H1 (cell line): ENCODE data around the gene UBAC1. TPM values are rescaled to one million over a fixed set of nuclear protein-coding genes. Genes with fewer than 3 reads are reported as not detected.
A peak's percentile ranks its signal among the peaks of the same experiment; 100 is the strongest.

ENCODE experiments used
- CTCF ChIA-PET: fragments of 300-600 bp; sonication (Branson Sonifier 250); formaldehyde crosslinking; loops from one replicate; lab custom pipeline; 2021; ENCODE audit not compliant: partially characterized antibody; lab: Charles Lee
- POLR2A ChIA-PET: fragments of 300-600 bp; sonication (Branson Sonifier 250); formaldehyde crosslinking; loops from one replicate; lab custom pipeline; 2021; ENCODE audit warnings: inconsistent platforms; ENCODE audit not compliant: partially characterized antibody; lab: Charles Lee
- DNase-seq, 2 experiments: peaks; one replicate each; pipeline versions ENCODE4 v3.0.0 to v3.0.0-alpha.2; 2010 to 2022; ENCODE audit warnings: low spot score in 2 of 2, low read depth in 1 of 2, mixed read lengths in 1 of 2
- FAIRE-seq: peaks from 2 replicates; lab custom pipeline; 2011; peaks lifted over from hg19 to GRCh38; lab: Jason Lieb, UNC
- H2AFZ ChIP-seq: 2 replicates; pipeline ENCODE4 v1.8.1; 2012; ENCODE audit warnings: low read length, inconsistent platforms
- H2AK5ac ChIP-seq: 2 replicates; pipeline ENCODE4 v1.6.1; 2013; ENCODE audit warnings: low read depth, low read length
- H2BK120ac ChIP-seq: replicated peaks from 2 replicates; pipeline ENCODE3; 2013; ENCODE audit warnings: low read depth, low read length, inconsistent platforms
- H2BK12ac ChIP-seq: 2 replicates; pipeline ENCODE4 v1.6.1; 2013; ENCODE audit warnings: low read depth, low read length
- H2BK15ac ChIP-seq: 2 replicates; pipeline ENCODE4 v1.6.1; 2013; ENCODE audit warnings: low read length
- H2BK20ac ChIP-seq: 2 replicates; pipeline ENCODE4 v1.6.1; 2013; ENCODE audit warnings: low read length
- H2BK5ac ChIP-seq: 2 replicates; pipeline ENCODE4 v1.6.1; 2013; ENCODE audit warnings: low read depth, low read length
- H3K14ac ChIP-seq: 2 replicates; pipeline ENCODE4 v1.6.1; 2013; ENCODE audit warnings: inconsistent platforms; ENCODE audit not compliant: insufficient read length
- H3K18ac ChIP-seq: 2 replicates; pipeline ENCODE4 v1.6.1; 2013; ENCODE audit warnings: low read length; ENCODE audit errors: extremely low read depth
- H3K23ac ChIP-seq: 2 replicates; pipeline ENCODE4 v1.6.1; 2013; ENCODE audit warnings: inconsistent platforms; ENCODE audit not compliant: insufficient read length
- H3K23me2 ChIP-seq: 2 replicates; pipeline ENCODE4 v1.6.1; 2013; ENCODE audit warnings: low read depth, low read length
- H3K27ac ChIP-seq: 2 replicates; pipeline ENCODE4 v1.6.1; 2011; ENCODE audit warnings: low read depth, low read length, inconsistent platforms
- H3K27me3 ChIP-seq, 4 experiments: replicated peaks in 1 of 4; 1 replicate in 1 of 4; 2 replicates in 3 of 4; pipeline versions ENCODE4 v1.6.1 to v1.8.1; 2011 to 2013; ENCODE audit warnings: low read length in 3 of 4, mild to moderate bottlenecking in 3 of 4, inconsistent platforms in 2 of 4, mixed read lengths in 2 of 4, moderate library complexity in 1 of 4; ENCODE audit not compliant: control insufficient read depth in 3 of 4, insufficient read depth in 3 of 4; ENCODE audit errors: extremely low read depth in 1 of 4
- H3K36me3 ChIP-seq, 4 experiments: 2 replicates each; pipeline versions ENCODE4 v1.6.1 to v1.8.1; 2011 to 2013; ENCODE audit warnings: mild to moderate bottlenecking in 4 of 4, low read length in 3 of 4, moderate library complexity in 2 of 4, control low read depth in 1 of 4, inconsistent platforms in 1 of 4; ENCODE audit not compliant: insufficient read depth in 4 of 4, control insufficient read depth in 2 of 4
- H3K4ac ChIP-seq: replicated peaks from 2 replicates; pipeline ENCODE3; 2013; ENCODE audit warnings: low read length, low read depth, mixed read lengths, inconsistent platforms; ENCODE audit not compliant: insufficient read length
- H3K4me1 ChIP-seq, 4 experiments: replicated peaks in 1 of 4; 1 replicate in 1 of 4; 2 replicates in 3 of 4; pipeline versions ENCODE4 v1.6.1 to v1.8.1; 2011 to 2013; ENCODE audit warnings: low read length in 3 of 4, inconsistent platforms in 2 of 4, mixed read lengths in 1 of 4; ENCODE audit not compliant: insufficient read depth in 4 of 4, control insufficient read depth in 3 of 4
- H3K4me2 ChIP-seq, 2 experiments: 2 replicates each; pipeline versions ENCODE4 v1.6.1 to v1.8.1; 2011 to 2013; ENCODE audit warnings: low read depth in 2 of 2, low read length in 2 of 2, control low read depth in 1 of 2, inconsistent platforms in 1 of 2, mild to moderate bottlenecking in 1 of 2; ENCODE audit not compliant: insufficient read depth in 1 of 2
- H3K4me3 ChIP-seq, 4 experiments: fragments of 200-600, 300-600 bp in 1 of 4; sonication (generic), shearing (Covaris generic), sonication (Bioruptor Twin) in 1 of 4; 2 replicates each; pipeline versions ENCODE4 v1.5.1 to v1.8.1; 2011 to 2016; ENCODE audit warnings: low read length in 4 of 4, low read depth in 3 of 4, control low read depth in 2 of 4, inconsistent platforms in 2 of 4, mild to moderate bottlenecking in 2 of 4, mixed read lengths in 1 of 4, moderate library complexity in 1 of 4; ENCODE audit not compliant: insufficient read depth in 2 of 4; ENCODE audit errors: extremely low read depth in 1 of 4
- H3K56ac ChIP-seq: replicated peaks from 2 replicates; pipeline ENCODE3; 2013; ENCODE audit warnings: low read depth, mild to moderate bottlenecking, mixed read lengths, low read length, inconsistent platforms; ENCODE audit not compliant: insufficient read length
- H3K79me1 ChIP-seq: 2 replicates; pipeline ENCODE4 v1.6.1; 2013; ENCODE audit warnings: low read depth, low read length, control low read depth
- H3K79me2 ChIP-seq, 2 experiments: 2 replicates each; pipeline versions ENCODE4 v1.6.1 to v1.8.1; 2012 to 2013; ENCODE audit warnings: low read length in 2 of 2, mild to moderate bottlenecking in 2 of 2, inconsistent platforms in 1 of 2; ENCODE audit not compliant: insufficient read depth in 2 of 2, control insufficient read depth in 1 of 2
- H3K9ac ChIP-seq, 4 experiments: replicated peaks in 1 of 4; 1 replicate in 1 of 4; 2 replicates in 3 of 4; pipeline versions ENCODE4 v1.6.1 to v1.8.1; 2011 to 2013; ENCODE audit warnings: low read depth in 3 of 4, low read length in 3 of 4, control low read depth in 2 of 4, mild to moderate bottlenecking in 2 of 4, moderate library complexity in 2 of 4, inconsistent platforms in 1 of 4; ENCODE audit errors: extremely low read depth in 1 of 4
- H3K9me3 ChIP-seq, 2 experiments: 2 replicates each; pipeline versions ENCODE4 v1.6.1 to v1.8.1; 2012 to 2013; ENCODE audit warnings: mild to moderate bottlenecking in 2 of 2, moderate library complexity in 2 of 2, control low read depth in 1 of 2, inconsistent platforms in 1 of 2, low read depth in 1 of 2, low read length in 1 of 2, mixed read lengths in 1 of 2; ENCODE audit not compliant: insufficient read depth in 2 of 2
- H4K20me1 ChIP-seq, 2 experiments: replicated peaks in 1 of 2; 2 replicates each; pipeline versions ENCODE3 to v1.8.1; 2011 to 2013; ENCODE audit warnings: inconsistent platforms in 2 of 2, low read length in 2 of 2, mild to moderate bottlenecking in 1 of 2; ENCODE audit not compliant: insufficient read depth in 2 of 2, control insufficient read depth in 1 of 2
- H4K5ac ChIP-seq: 2 replicates; pipeline ENCODE4 v1.6.1; 2013; ENCODE audit warnings: low read length, low read depth, mixed read lengths, inconsistent platforms; ENCODE audit not compliant: insufficient read length
- H4K8ac ChIP-seq: 2 replicates; pipeline ENCODE4 v1.8.0; 2013; ENCODE audit warnings: mild to moderate bottlenecking, moderate library complexity, low read length, inconsistent platforms; ENCODE audit not compliant: insufficient read depth; ENCODE audit errors: extremely low read depth
- H4K91ac ChIP-seq: replicated peaks from 2 replicates; pipeline ENCODE3; 2013; ENCODE audit warnings: low read length, mixed read lengths, inconsistent platforms; ENCODE audit not compliant: insufficient read length
- CBX5 ChIP-seq: fragments of 300-800, 300-1000 bp; sonication (generic); IDR thresholded peaks from 2 replicates; pipeline ENCODE4 v1.7.1; 2016; ENCODE audit warnings: antibody characterized with exemption, low read length, low read depth
- CHD1 ChIP-seq: IDR thresholded peaks from 2 replicates; pipeline ENCODE4 v1.6.1; 2012; ENCODE audit warnings: low read depth, low read length, improper control_type of control experiment
- E2F6 ChIP-seq: IDR thresholded peaks from 2 replicates; pipeline ENCODE4 v1.6.1; 2012; ENCODE audit warnings: inconsistent platforms
- FOSL1 ChIP-seq: IDR thresholded peaks from 2 replicates; pipeline ENCODE4 v1.6.1; 2011; ENCODE audit warnings: mild to moderate bottlenecking, low read depth, low read length, moderate library complexity; ENCODE audit not compliant: insufficient read depth
- GABPA ChIP-seq: IDR thresholded peaks from 2 replicates; pipeline ENCODE4 v1.6.1; 2011; ENCODE audit warnings: mild to moderate bottlenecking, low read length, moderate library complexity, borderline replicate concordance; ENCODE audit not compliant: insufficient read depth
- GTF2F1 ChIP-seq: IDR thresholded peaks from 2 replicates; pipeline ENCODE4 v1.6.1; 2012; ENCODE audit warnings: low read depth, low read length, improper control_type of control experiment, borderline replicate concordance
- KDM1A ChIP-seq: fragments of 200-600, 300-600 bp; sonication (generic); IDR thresholded peaks from 2 replicates; pipeline ENCODE4 v1.7.1; 2016; ENCODE audit warnings: mild to moderate bottlenecking, low read length, borderline replicate concordance
- WGBS, 2 experiments: shearing (Covaris generic) in 1 of 2; methylation state at CpG; one replicate each; pipeline versions ENCODE4 v1.1.6 to v1.1.7; 2013 to 2015; ENCODE audit warnings: low lambda C conversion rate in 2 of 2, mixed read lengths in 2 of 2, inconsistent platforms in 1 of 2, low coverage in 1 of 2, missing lambda C conversion rate in 1 of 2; ENCODE audit not compliant: insufficient replicate concordance in 2 of 2, insufficient coverage in 1 of 2, insufficient read length in 1 of 2; ENCODE audit errors: extremely low coverage in 1 of 2, missing lambda C conversion rate in 1 of 2; 5-methylcytosine and 5-hydroxymethylcytosine counted together
- polyA plus RNA-seq, 7 experiments: library from polyadenylated mRNA; depleted of rRNA in 3 of 7; stranded (reverse) in 5 of 7; unstranded in 2 of 7; fragments of >200 nt in 5 of 7; fragments of 200-250 nt in 2 of 7; gene quantifications; 1 replicate in 5 of 7; 2 replicates in 1 of 7; 4 replicates in 1 of 7; pipeline versions ENCODE4 v1.2.1 to v1.2.3, GENCODE V29; 2011 to 2013; ENCODE audit warnings: missing spikeins in 2 of 7, mixed read lengths in 2 of 7
- total RNA-seq: library from RNA; stranded (reverse); fragmentation: NEBNext Ultra II Directional; extraction: Animal tissue kit (Norgen Biotek cat#: 25700); gene quantifications from 2 replicates; pipeline ENCODE4 v1.2.1, GENCODE V29; 2021
- TF ChIP-seq, protein P1 (sequence below), 3 experiments: IDR thresholded peaks; 1 replicate in 2 of 3; 2 replicates in 1 of 3; pipeline versions ENCODE4 v1.5.1 to v1.6.1; 2011; ENCODE audit warnings: low read length in 3 of 3, mild to moderate bottlenecking in 3 of 3, inconsistent platforms in 2 of 3, low read depth in 1 of 3, moderate library complexity in 1 of 3; ENCODE audit not compliant: insufficient read depth in 1 of 3; ENCODE audit errors: control extremely low read depth in 1 of 3

The UBAC1 gene
- total and polyA plus RNA-seq, 2 of the 8 experiments (the other 6 are each of a cell fraction or from before 2014, with no cell fraction given), result 59.3 to 85.2 TPM

DNA sequence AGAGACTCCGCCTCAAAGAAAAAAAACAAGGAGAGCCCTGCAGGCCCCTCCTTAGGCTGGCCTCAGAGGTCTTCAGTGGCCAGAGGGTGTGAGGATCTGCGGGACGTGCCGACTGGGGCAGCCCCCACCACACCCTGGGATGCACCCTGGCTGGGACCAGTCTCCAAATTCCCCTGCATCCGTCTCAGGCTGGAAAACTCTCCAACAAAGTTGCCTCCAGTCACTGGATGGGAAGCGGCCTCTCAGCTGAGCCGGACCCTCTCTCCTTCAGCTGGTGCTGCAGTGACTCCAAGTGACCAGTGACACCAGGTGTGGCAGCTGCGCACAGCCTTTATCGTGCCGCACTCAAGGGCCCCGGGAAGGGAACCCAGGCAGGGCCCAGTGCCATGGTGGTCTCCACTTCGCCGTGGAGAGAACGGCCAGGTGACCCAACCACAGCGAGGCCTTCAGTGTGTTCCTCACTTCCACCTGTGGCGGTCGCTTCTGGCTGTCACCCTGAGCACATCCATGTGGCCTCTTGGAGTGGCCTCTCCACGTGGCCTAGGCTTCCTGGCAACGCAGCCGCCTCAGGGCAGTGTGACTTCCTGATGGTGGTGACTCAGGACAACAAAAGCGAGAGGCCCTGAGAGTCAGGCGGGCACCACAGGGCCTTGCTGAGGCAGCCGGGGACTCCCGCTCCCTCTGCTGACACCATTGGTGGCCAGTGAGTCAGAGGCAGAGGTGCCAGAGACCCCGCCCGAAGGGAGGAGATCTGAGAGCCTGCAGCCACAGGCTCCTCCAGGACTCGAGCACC lies 34.6 kb downstream of the UBAC1 start:
- POLR2A ChIA-PET, result no interaction called here
- no peak overlapping the region for H3K4me2 ChIP-seq
- TF ChIP-seq CBX5 (no peak), GABPA (no peak), GTF2F1 (no peak), CHD1 (no peak), E2F6 (no peak), FOSL1 (no peak), KDM1A (no peak)
- TF ChIP-seq, protein P1, sequence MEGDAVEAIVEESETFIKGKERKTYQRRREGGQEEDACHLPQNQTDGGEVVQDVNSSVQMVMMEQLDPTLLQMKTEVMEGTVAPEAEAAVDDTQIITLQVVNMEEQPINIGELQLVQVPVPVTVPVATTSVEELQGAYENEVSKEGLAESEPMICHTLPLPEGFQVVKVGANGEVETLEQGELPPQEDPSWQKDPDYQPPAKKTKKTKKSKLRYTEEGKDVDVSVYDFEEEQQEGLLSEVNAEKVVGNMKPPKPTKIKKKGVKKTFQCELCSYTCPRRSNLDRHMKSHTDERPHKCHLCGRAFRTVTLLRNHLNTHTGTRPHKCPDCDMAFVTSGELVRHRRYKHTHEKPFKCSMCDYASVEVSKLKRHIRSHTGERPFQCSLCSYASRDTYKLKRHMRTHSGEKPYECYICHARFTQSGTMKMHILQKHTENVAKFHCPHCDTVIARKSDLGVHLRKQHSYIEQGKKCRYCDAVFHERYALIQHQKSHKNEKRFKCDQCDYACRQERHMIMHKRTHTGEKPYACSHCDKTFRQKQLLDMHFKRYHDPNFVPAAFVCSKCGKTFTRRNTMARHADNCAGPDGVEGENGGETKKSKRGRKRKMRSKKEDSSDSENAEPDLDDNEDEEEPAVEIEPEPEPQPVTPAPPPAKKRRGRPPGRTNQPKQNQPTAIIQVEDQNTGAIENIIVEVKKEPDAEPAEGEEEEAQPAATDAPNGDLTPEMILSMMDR (IDR thresholded peaks at IDR 0.05; ENCODE audit: control extremely low read depth in 1 of 3, insufficient read depth in 1 of 3, low read depth in 1 of 3, low read length in 3 of 3), result no peak

More for the DNA sequence above, 34.6 kb downstream of the UBAC1 start:
- Histone ChIP-seq H3K4me1 (no peaks in the 10 kb centered on the region; a peak in 1 of 7 replicates), H2BK120ac (no peak overlapping the region), H3K23me2 (no peaks in the 10 kb centered on the region), H2BK12ac (no peak overlapping the region), H2AK5ac (no peak overlapping the region), H3K23ac (no peak overlapping the region), H3K9ac (no peak overlapping the region), H3K4me3 (no peak overlapping the region), H2AFZ (no peak overlapping the region), H3K4ac (no peak overlapping the region), H3K79me1 (peaks cover 6% of the 10 kb centered on the region; the same call in 1 of the 2 replicates), H3K14ac (no peak overlapping the region), H3K56ac (no peak overlapping the region), H3K36me3 (peaks cover 0 to 8% (median 0%) of the 10 kb centered on the region in 4 experiments; a peak in 1 of 8 replicates), H4K8ac (peak overlapping the region; percentile 85; the same call in 1 of the 2 replicates), H4K91ac (no peak overlapping the region), H4K20me1 (peaks cover 2 to 18% of the 10 kb centered on the region in 2 experiments), H3K27me3 (no peaks in the 10 kb centered on the region), H3K9me3 (no peaks in the 10 kb centered on the region), H3K18ac (no peak overlapping the region), H3K79me2 (no peaks in the 10 kb centered on the region), H3K27ac (no peak overlapping the region; the same call in 1 of the 2 replicates), H2BK5ac (no peak overlapping the region), H2BK20ac (no peak overlapping the region), H4K5ac (no peak overlapping the region), H2BK15ac (no peak overlapping the region)
- DNase-seq, result no peak
- no peak for FAIRE-seq
- 90% methylated on average over 25 of the region's 27 CpGs; no CpG with 5 or more reads in 1 of the 2 experiments for WGBS, 2 experiments
- CTCF ChIA-PET, result interaction anchor here (1.0 to 1.6 kb wide), 6 partner anchors 8 to 110 kb away, joined by 3 to 7 read pairs (median 4); no protein-coding TSS in a partner anchor
